T-cell (primary cell): ENCODE data around the gene HES3. TPM values are rescaled to one million over a fixed set of nuclear protein-coding genes. Genes with fewer than 3 reads are reported as not detected.

ENCODE experiments used
- ATAC-seq, 4 experiments: fragments of 200-7000 bp in 3 of 4; fragments of 150-1000 bp in 1 of 4; cut with Tn5 transposase; replicated peaks in 1 of 4; 1 replicate in 3 of 4; 2 replicates in 1 of 4; pipeline ENCODE4 v1.10.0; 2021; ENCODE audit warnings: moderate library complexity in 3 of 4, mild to moderate bottlenecking in 2 of 4, moderate number of reproducible peaks in 1 of 4
- CTCF ChIA-PET, 2 donors: fragments of 300-600 bp; sonication (Branson Sonifier 250); formaldehyde crosslinking; loops; one replicate each; lab custom pipeline; 2022; ENCODE audit warnings: antibody characterized with exemption in 2 of 2; lab: Charles Lee
- POLR2A ChIA-PET, 2 donors: fragments of 300-600 bp; sonication (Branson Sonifier 250); formaldehyde crosslinking; loops; one replicate each; lab custom pipeline; 2022; ENCODE audit warnings: antibody characterized with exemption in 2 of 2; lab: Charles Lee
- DNase-seq, 35 experiments: peaks; one replicate each; pipeline versions ENCODE4 v3.0.0 to v3.0.0-alpha.2; 2013 to 2023
- H3K27ac ChIP-seq: one replicate; pipeline ENCODE4 v1.5.1; 2013; ENCODE audit warnings: low read length
- H3K27me3 ChIP-seq, 2 experiments: replicated peaks in 1 of 2; 1 replicate in 1 of 2; 2 replicates in 1 of 2; pipeline versions ENCODE4 v1.6.1 to v1.7.0; 2013; ENCODE audit warnings: low read length in 1 of 2, mixed read lengths in 1 of 2; ENCODE audit not compliant: control insufficient read depth in 2 of 2, insufficient read depth in 2 of 2; ENCODE audit errors: extremely low read depth in 1 of 2
- H3K36me3 ChIP-seq, 2 donors: 1 replicate in 1 of 2; 2 replicates in 1 of 2; pipeline versions ENCODE4 v1.6.1 to v1.7.0; 2013; ENCODE audit warnings: low read length in 1 of 2; ENCODE audit not compliant: control insufficient read depth in 2 of 2, insufficient read depth in 1 of 2; ENCODE audit errors: extremely low read depth in 1 of 2
- H3K4me1 ChIP-seq, 2 experiments: 1 replicate in 1 of 2; 2 replicates in 1 of 2; pipeline versions ENCODE4 v1.6.1 to v1.7.0; 2013; ENCODE audit warnings: low read length in 2 of 2, mixed read lengths in 1 of 2; ENCODE audit not compliant: insufficient read depth in 2 of 2, control insufficient read depth in 1 of 2; ENCODE audit errors: extremely low read depth in 1 of 2
- H3K4me3 ChIP-seq, 2 donors: 1 replicate in 1 of 2; 2 replicates in 1 of 2; pipeline versions ENCODE4 v1.5.1 to v1.7.0; 2013; ENCODE audit warnings: mild to moderate bottlenecking in 2 of 2, low read length in 1 of 2, moderate library complexity in 1 of 2; ENCODE audit not compliant: control insufficient read depth in 1 of 2; ENCODE audit errors: extremely low read depth in 1 of 2
- H3K9me3 ChIP-seq: 2 replicates; pipeline ENCODE4 v1.7.0; 2013
- H3K27ac Mint-ChIP-seq, 2 donors: one replicate each; pipeline ENCODE4 v1.8.0; 2020 to 2021; ENCODE audit warnings: mild to moderate bottlenecking in 2 of 2, mixed read lengths in 2 of 2
- H3K27me3 Mint-ChIP-seq, 2 donors: one replicate each; pipeline ENCODE4 v1.8.0; 2021 to 2022; ENCODE audit warnings: mixed read lengths in 2 of 2
- H3K36me3 Mint-ChIP-seq: one replicate; pipeline ENCODE4 v1.8.0; 2021; ENCODE audit warnings: mixed read lengths
- H3K4me1 Mint-ChIP-seq, 3 donors: one replicate each; pipeline ENCODE4 v1.8.0; 2020 to 2022; ENCODE audit warnings: mixed read lengths in 3 of 3, mild to moderate bottlenecking in 1 of 3
- H3K4me3 Mint-ChIP-seq, 3 donors: one replicate each; pipeline ENCODE4 v1.8.0; 2020 to 2022; ENCODE audit warnings: mild to moderate bottlenecking in 3 of 3, mixed read lengths in 3 of 3, moderate library complexity in 3 of 3
- H3K9me3 Mint-ChIP-seq, 3 donors: one replicate each; pipeline ENCODE4 v1.8.0; 2020 to 2022; ENCODE audit warnings: mixed read lengths in 3 of 3
- WGBS: methylation state at CpG from one replicate; pipeline ENCODE4 v1.1.5; 2013; ENCODE audit warnings: missing lambda C conversion rate; ENCODE audit not compliant: insufficient coverage; 5-methylcytosine and 5-hydroxymethylcytosine counted together
- total RNA-seq, 35 experiments: library from RNA in 6 of 35; stranded (reverse) in 6 of 35; fragments of 120-200 nt in 1 of 35; gene quantifications; one replicate each; pipeline versions ENCODE4 v1.2.1 to v1.2.4 and lab custom pipeline; 2013 to 2026

HES3 gene
- total RNA-seq, 5 donors from 2014 or later (not counting 1 experiment from before 2014, with no cell fraction given), result not detected

- H3K36me3 ChIP-seq, result no peaks in the 10 kb centered on the region
- H3K27ac ChIP-seq, result no peak overlapping the region
- no peak overlapping the region for H3K4me3 Mint-ChIP-seq
- DNase-seq (no peak), ATAC-seq (no peak)
- peaks cover 32 to 71% of the 10 kb centered on the region in 2 donors for H3K27me3 Mint-ChIP-seq
- H3K27me3 ChIP-seq, result peaks cover 10 to 83% of the 10 kb centered on the region in 2 experiments
- no peaks in the 10 kb centered on the region for H3K9me3 ChIP-seq
- CTCF ChIA-PET, result interaction anchor here (0.6 to 2.0 kb wide), 2 partner anchors 100 to 156 kb away, joined by 7 to 8 read pairs; no protein-coding TSS in a partner anchor
- peaks cover 5 to 17% (median 10%) of the 10 kb centered on the region in 3 donors for H3K4me1 Mint-ChIP-seq
- H3K4me1 ChIP-seq, result peaks cover 2 to 31% of the 10 kb centered on the region in 2 experiments
- no peak overlapping the region for H3K27ac Mint-ChIP-seq
- H3K36me3 Mint-ChIP-seq, result no peaks in the 10 kb centered on the region
- H3K9me3 Mint-ChIP-seq, result no peaks in the 10 kb centered on the region
- 91% methylated on average over 11 of the region's 14 CpGs for WGBS
- POLR2A ChIA-PET, result interaction anchor here in 1 of 2 donors (0.6 kb wide), 1 partner anchor 218 kb away, joined by 3 read pairs; the partner anchor contains the start of gene TNFRSF25
- no peak overlapping the region for H3K4me3 ChIP-seq
Observed at GRCh38 chr1:6248161-6248776, 4.3 kb downstream of the HES3 start.

GRCh38 chr1:6248932-6249738 lies 5.2 kb downstream of the HES3 start:
- WGBS, result 11% methylated on average over 95 of the region's 96 CpGs
- ATAC-seq (no peak), DNase-seq (no peak)
- Histone ChIP-seq H3K4me3 (peak overlapping the region in 1 of 2 donors; percentile 6), H3K27me3 (peaks cover 6 to 75% of the 10 kb centered on the region in 2 experiments), H3K27ac (no peak overlapping the region), H3K4me1 (peaks cover 2 to 31% of the 10 kb centered on the region in 2 experiments), H3K9me3 (no peaks in the 10 kb centered on the region), H3K36me3 (no peaks in the 10 kb centered on the region)
- no peak overlapping the region for H3K27ac Mint-ChIP-seq
- CTCF ChIA-PET, result no interaction called here
- H3K4me3 Mint-ChIP-seq, result no peak overlapping the region
- no peaks in the 10 kb centered on the region for H3K9me3 Mint-ChIP-seq
- POLR2A ChIA-PET, result interaction anchor here in 1 of 2 donors (0.6 kb wide), 1 partner anchor 217 kb away, joined by 3 read pairs; the partner anchor contains the start of gene TNFRSF25
- peaks cover 5 to 17% (median 10%) of the 10 kb centered on the region in 3 donors for H3K4me1 Mint-ChIP-seq
- no peaks in the 10 kb centered on the region for H3K36me3 Mint-ChIP-seq
- H3K27me3 Mint-ChIP-seq, result peaks cover 25 to 63% of the 10 kb centered on the region in 2 donors

GRCh38 chr1:6249739-6250689 lies 6.0 kb downstream of the HES3 start:
- no peaks in the 10 kb centered on the region for H3K9me3 Mint-ChIP-seq
- 9% methylated on average over 60 of the region's 71 CpGs for WGBS
- H3K27ac Mint-ChIP-seq, result no peak overlapping the region
- peaks cover 5 to 15% (median 10%) of the 10 kb centered on the region in 3 donors for H3K4me1 Mint-ChIP-seq
- Histone ChIP-seq H3K36me3 (no peaks in the 10 kb centered on the region), H3K4me3 (no peak overlapping the region), H3K4me1 (peaks cover 0 to 25% of the 10 kb centered on the region in 2 experiments), H3K27me3 (peaks cover 5 to 69% of the 10 kb centered on the region in 2 experiments), H3K27ac (no peak overlapping the region), H3K9me3 (no peaks in the 10 kb centered on the region)
- CTCF ChIA-PET, result no interaction called here
- no peaks in the 10 kb centered on the region for H3K36me3 Mint-ChIP-seq
- DNase-seq (no peak), ATAC-seq (no peak)
- H3K27me3 Mint-ChIP-seq, result peaks cover 21 to 58% of the 10 kb centered on the region in 2 donors
- POLR2A ChIA-PET, result no interaction called here
- no peak overlapping the region for H3K4me3 Mint-ChIP-seq

- Mint-ChIP-seq H3K4me1 (peaks cover 5 to 14% (median 9%) of the 10 kb centered on the region in 3 donors), H3K36me3 (no peaks in the 10 kb centered on the region), H3K4me3 (no peak overlapping the region), H3K9me3 (no peaks in the 10 kb centered on the region), H3K27ac (no peak overlapping the region), H3K27me3 (peaks cover 21 to 55% of the 10 kb centered on the region in 2 donors)
- Histone ChIP-seq H3K27ac (no peak overlapping the region), H3K36me3 (no peaks in the 10 kb centered on the region), H3K9me3 (no peaks in the 10 kb centered on the region), H3K4me3 (no peak overlapping the region), H3K27me3 (peaks cover 5 to 58% of the 10 kb centered on the region in 2 experiments), H3K4me1 (peaks cover 0 to 13% of the 10 kb centered on the region in 2 experiments)
- ATAC-seq (no peak), DNase-seq (no peak)
- POLR2A ChIA-PET, result no interaction called here
- WGBS, result 87% methylated on average over 12 of the region's 19 CpGs
- CTCF ChIA-PET, result interaction anchor here in 1 of 2 donors (0.6 kb wide), 1 partner anchor 17 kb away, joined by 3 read pairs; no protein-coding TSS in a partner anchor
Observed at GRCh38 chr1:6251233-6251632, 7.3 kb downstream of the HES3 start.

- Mint-ChIP-seq H3K27ac (no peak overlapping the region), H3K4me3 (no peak overlapping the region), H3K9me3 (no peaks in the 10 kb centered on the region), H3K27me3 (peaks cover 17 to 49% of the 10 kb centered on the region in 2 donors), H3K4me1 (peaks cover under 1 to 9% (median 4%) of the 10 kb centered on the region in 3 donors), H3K36me3 (no peaks in the 10 kb centered on the region)
- Histone ChIP-seq H3K4me1 (peaks cover 0 to 7% of the 10 kb centered on the region in 2 experiments), H3K9me3 (no peaks in the 10 kb centered on the region), H3K4me3 (no peak overlapping the region), H3K27ac (no peak overlapping the region), H3K36me3 (no peaks in the 10 kb centered on the region), H3K27me3 (peaks cover 5 to 53% of the 10 kb centered on the region in 2 experiments)
- WGBS, result 64% methylated on average over 12 of the region's 15 CpGs
- POLR2A ChIA-PET, result no interaction called here
- CTCF ChIA-PET, result interaction anchor here in 1 of 2 donors (0.6 kb wide), 1 partner anchor 17 kb away, joined by 3 read pairs; no protein-coding TSS in a partner anchor
- DNase-seq (no peak), ATAC-seq (no peak)
Observed at GRCh38 chr1:6251681-6252373, 7.8 kb downstream of the HES3 start.
